ENCODE data around the gene ZYG11A.

The ZYG11A gene

GRCh38 chr1:52926864-52927211 is 84.3 kb downstream of the ZYG11A start:
- Histone ChIP-seq H3K27ac (peak overlapping the region; percentile 67 to 86), H3K4me3 (peak overlapping the region; percentile 75)
- no peak for TF ChIP-seq CTCF (IDR thresholded peaks at IDR 0.05)
- no peak for DNase-seq (ENCODE audit: low spot score)

- DNase-seq (ENCODE audit: low spot score): peak; percentile 91
- Histone ChIP-seq H3K27ac (peak within 1 kb of the TSS; percentile 67 to 86), H3K4me3 (peak within 1 kb of the TSS; percentile 75)
- no peak for TF ChIP-seq CTCF (IDR thresholded peaks at IDR 0.05)
Observed at GRCh38 chr1:52927212-52928014, 84.9 kb downstream of the ZYG11A start, which contains the start of gene SCP2. Gene SCP2, plus strand, starts transcription at chr1:52927276. Its CDS starts 121 bp downstream, at chr1:52927397.

- peak overlapping the region; percentile 67 to 86 for H3K27ac ChIP-seq
- H3K4me3 ChIP-seq: peak overlapping the region; percentile 75
- no peak for TF ChIP-seq CTCF (IDR thresholded peaks at IDR 0.05)
- DNase-seq (ENCODE audit: low spot score): no peak
Observed at GRCh38 chr1:52928015-52928404, 85.5 kb downstream of the ZYG11A start.

GRCh38 chr1:52929019-52929418 is 86.5 kb downstream of the ZYG11A start:
- no peak overlapping the region for H3K4me3 ChIP-seq

GRCh38 chr1:52937433-52938182 is 95.0 kb downstream of the ZYG11A start:
- DNase-seq (ENCODE audit: low spot score): no peak
- no peak overlapping the region for H3K4me3 ChIP-seq
- no peak for TF ChIP-seq CTCF (IDR thresholded peaks at IDR 0.05)
- no peak overlapping the region for H3K27ac ChIP-seq

More at GRCh38 chr1:52929019-52929418, 86.5 kb downstream of the ZYG11A start:
- no peak for TF ChIP-seq CTCF (IDR thresholded peaks at IDR 0.05)
- DNase-seq (ENCODE audit: low spot score): no peak
- H3K27ac ChIP-seq: no peak overlapping the region

DNA sequence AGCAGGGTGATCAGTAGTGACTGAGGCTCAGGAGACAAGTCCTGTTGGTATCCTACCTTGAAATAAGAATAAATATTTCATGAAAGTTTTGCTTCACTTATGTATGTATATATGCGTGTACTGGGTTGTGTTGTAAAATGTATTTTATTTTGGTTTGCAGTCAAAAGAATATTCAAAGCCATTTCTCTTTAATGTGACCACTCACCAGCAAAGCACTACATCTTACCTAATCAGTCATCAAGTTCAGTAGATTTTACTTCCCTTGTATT is 95.6 kb downstream of the ZYG11A start:
- H3K27ac ChIP-seq: no peak overlapping the region
- TF ChIP-seq CTCF (IDR thresholded peaks at IDR 0.05): no peak
- H3K4me3 ChIP-seq: no peak overlapping the region
- no peak for DNase-seq (ENCODE audit: low spot score)

All from coronary artery (tissue), 2 donors.